Prostate gland (tissue), 2 donors: ENCODE data around the gene FAHD2A. TPM values are rescaled to one million over a fixed set of nuclear protein-coding genes. Genes with fewer than 3 reads are reported as not detected.
"Not testable (repeated sequence)": the region's sequence is repeated elsewhere in the genome, so short reads cannot be mapped to it uniquely, and the experiment has no call there.

Experiments used
- DNase-seq: peaks from one replicate; pipeline ENCODE4 v3.0.0-alpha.2; 2019; ENCODE audit warnings: low spot score
- H3K27ac ChIP-seq, 2 donors: fragments of 200-600 bp; sonication (generic); 2 replicates each; pipeline ENCODE4 v1.5.1; 2017 to 2019
- H3K27me3 ChIP-seq: fragments of 200-600 bp; sonication (generic); replicated peaks from 2 replicates; pipeline ENCODE4 v1.5.1; 2019; ENCODE audit not compliant: insufficient read depth
- H3K36me3 ChIP-seq, 2 donors: fragments of 200-600 bp; sonication (generic); 1 replicate in 1 of 2; 2 replicates in 1 of 2; pipeline versions ENCODE4 v1.5.1 to v1.8.1; 2017 to 2019
- H3K4me1 ChIP-seq: fragments of 200-600 bp; sonication (generic); replicated peaks from 2 replicates; pipeline ENCODE4 v1.5.1; 2019
- H3K4me3 ChIP-seq, 2 donors: fragments of 200-600 bp; sonication (generic); 2 replicates each; pipeline ENCODE4 v1.5.1; 2017 to 2019
- H3K9me3 ChIP-seq: fragments of 200-600 bp; sonication (generic); 2 replicates; pipeline ENCODE4 v1.5.1; 2017
- CTCF ChIP-seq, 4 experiments: fragments of 200-600 bp in 2 of 4; fragments of 450-650 bp in 2 of 4; sonication (generic) in 2 of 4; IDR thresholded peaks; 1 replicate in 3 of 4; 2 replicates in 1 of 4; pipeline ENCODE4 v1.5.1; 2016 to 2019; ENCODE audit warnings: antibody characterized with exemption in 4 of 4, mild to moderate bottlenecking in 2 of 4, moderate library complexity in 2 of 4
- POLR2AphosphoS5 ChIP-seq: sonication (generic); formaldehyde crosslinking; IDR thresholded peaks from one replicate; pipeline ENCODE4 v1.6.1; 2017; ENCODE audit warnings: antibody characterized with exemption
- WGBS: methylation state at CpG from one replicate; pipeline ENCODE4 v1.1.5; 2018; 5-methylcytosine and 5-hydroxymethylcytosine counted together
- intact Hi-C: fragments of 100-400 bp; cut with DNase I; formaldehyde crosslinking; loops from one replicate; pipeline ENCODE4 v1.14.2; 2022
- total RNA-seq, 2 donors: library from RNA; depleted of rRNA; stranded (reverse); fragments of >200 nt; gene quantifications; one replicate each; pipeline ENCODE4 v1.1.0, GENCODE V29; 2016

The FAHD2A gene
- total RNA-seq, 2 donors from 2014 or later = 15.3 to 27.9 TPM

- not testable (repeated sequence) for H3K4me3 ChIP-seq
These were observed 11.6 kb downstream of the FAHD2A start for GRCh38 chr2:95414015-95414594.

GRCh38 chr2:95415138-95415537 is 12.6 kb downstream of the FAHD2A start:
- H3K36me3 ChIP-seq, H3K4me1 ChIP-seq, DNase-seq, H3K27ac ChIP-seq, H3K9me3 ChIP-seq, H3K27me3 ChIP-seq, H3K4me3 ChIP-seq, intact Hi-C loops: not testable (repeated sequence)
- 64% methylated on average over 3 of the region's 3 CpGs for WGBS

More at GRCh38 chr2:95414015-95414594, 11.6 kb downstream of the FAHD2A start:
- TF ChIP-seq CTCF (IDR thresholded peaks at IDR 0.05) = peak; percentile 74 to 92 (median 86)
- TF ChIP-seq POLR2AphosphoS5 = peak; percentile 16
- peak; percentile 82 for DNase-seq
- not testable (repeated sequence) for H3K36me3 ChIP-seq, H3K27ac ChIP-seq, H3K4me1 ChIP-seq, H3K9me3 ChIP-seq, H3K27me3 ChIP-seq
- WGBS = 56% methylated on average over 9 of the region's 9 CpGs
- intact Hi-C loops = loop anchor here (1.0 kb wide), 1 partner anchor 315 kb away; no protein-coding TSS in a partner anchor

GRCh38 chr2:95415561-95415960 is 13.1 kb downstream of the FAHD2A start:
- H3K27ac ChIP-seq, H3K27me3 ChIP-seq, intact Hi-C loops, H3K9me3 ChIP-seq, H3K4me3 ChIP-seq, DNase-seq, H3K4me1 ChIP-seq, H3K36me3 ChIP-seq: not testable (repeated sequence)
- 87% methylated on average over 16 of the region's 16 CpGs for WGBS

GRCh38 chr2:95427196-95427867 is 24.8 kb downstream of the FAHD2A start:
- H3K36me3 ChIP-seq, H3K4me3 ChIP-seq, H3K9me3 ChIP-seq, H3K27ac ChIP-seq, DNase-seq, intact Hi-C loops, H3K27me3 ChIP-seq, H3K4me1 ChIP-seq: not testable (repeated sequence)
- 31% methylated on average over 12 of the region's 30 CpGs for WGBS

- H3K27me3 ChIP-seq, H3K36me3 ChIP-seq, DNase-seq, intact Hi-C loops, H3K27ac ChIP-seq, H3K9me3 ChIP-seq, H3K4me1 ChIP-seq, H3K4me3 ChIP-seq: not testable (repeated sequence)
- WGBS = no CpG with 5 or more reads among the region's 8 CpGs
These were observed 27.4 kb downstream of the FAHD2A start for GRCh38 chr2:95429748-95430467.

GRCh38 chr2:95433373-95433772 is 30.9 kb downstream of the FAHD2A start:
- H3K4me1 ChIP-seq, H3K27me3 ChIP-seq, H3K9me3 ChIP-seq, H3K27ac ChIP-seq, H3K36me3 ChIP-seq, H3K4me3 ChIP-seq, DNase-seq, intact Hi-C loops: not testable (repeated sequence)
- WGBS = 71% methylated on average over 1 of the region's 4 CpGs

GRCh38 chr2:95433973-95434372 is 31.5 kb downstream of the FAHD2A start:
- H3K36me3 ChIP-seq, intact Hi-C loops, H3K27me3 ChIP-seq, H3K4me1 ChIP-seq, H3K4me3 ChIP-seq, H3K27ac ChIP-seq, DNase-seq, H3K9me3 ChIP-seq: not testable (repeated sequence)
- WGBS = 94% methylated on average over 2 of the region's 2 CpGs

GRCh38 chr2:95434507-95435076 is 32.1 kb downstream of the FAHD2A start:
- DNase-seq, H3K4me1 ChIP-seq, intact Hi-C loops, H3K4me3 ChIP-seq, H3K36me3 ChIP-seq, H3K27ac ChIP-seq, H3K27me3 ChIP-seq, H3K9me3 ChIP-seq: not testable (repeated sequence)
- WGBS = 21% methylated on average over 2 of the region's 3 CpGs

- H3K9me3 ChIP-seq, H3K36me3 ChIP-seq, H3K4me1 ChIP-seq, H3K27ac ChIP-seq, H3K4me3 ChIP-seq, H3K27me3 ChIP-seq, intact Hi-C loops, DNase-seq: not testable (repeated sequence)
- WGBS = no CpG with 5 or more reads among the region's 30 CpGs
These were observed 32.8 kb downstream of the FAHD2A start for GRCh38 chr2:95435162-95435871.

GRCh38 chr2:95435872-95436209 is 33.3 kb downstream of the FAHD2A start:
- intact Hi-C loops, H3K4me1 ChIP-seq, H3K9me3 ChIP-seq, DNase-seq, H3K27ac ChIP-seq, H3K4me3 ChIP-seq, H3K36me3 ChIP-seq, H3K27me3 ChIP-seq: not testable (repeated sequence)
- 23% methylated on average over 3 of the region's 5 CpGs for WGBS
